Thymus (tissue), 11 donors: ENCODE results near the gene RNU2-1. TPM values are rescaled to one million over a fixed set of nuclear protein-coding genes. Genes with fewer than 3 reads are reported as not detected.

Experiments
- DNase-seq, 9 donors: peaks; one replicate each; pipeline ENCODE4 v3.0.0-alpha.2; 2013; ENCODE audit warnings: low spot score in 9 of 9, low read depth in 6 of 9, missing footprints in 1 of 9
- H3K27ac ChIP-seq, 2 donors: one replicate each; pipeline ENCODE4 v1.5.1; 2013; ENCODE audit warnings: control low read depth in 1 of 2, low read depth in 1 of 2, low read length in 1 of 2, mild to moderate bottlenecking in 1 of 2, moderate library complexity in 1 of 2
- H3K27me3 ChIP-seq, 2 donors: one replicate each; pipeline ENCODE4 v1.5.1; 2013; ENCODE audit warnings: low read length in 1 of 2; ENCODE audit not compliant: control insufficient read depth in 2 of 2, insufficient read depth in 1 of 2
- H3K36me3 ChIP-seq, 2 donors: one replicate each; pipeline ENCODE4 v1.5.1; 2013; ENCODE audit warnings: low read length in 1 of 2, mild to moderate bottlenecking in 1 of 2, moderate library complexity in 1 of 2; ENCODE audit not compliant: control insufficient read depth in 2 of 2, insufficient read depth in 2 of 2
- H3K4me1 ChIP-seq, 2 donors: one replicate each; pipeline ENCODE4 v1.5.1; 2013; ENCODE audit warnings: low read length in 2 of 2; ENCODE audit not compliant: control insufficient read depth in 2 of 2, insufficient read depth in 2 of 2
- H3K4me3 ChIP-seq, 2 donors: one replicate each; pipeline ENCODE4 v1.5.1; 2013; ENCODE audit warnings: low read length in 2 of 2, control low read depth in 1 of 2, mild to moderate bottlenecking in 1 of 2
- H3K9me3 ChIP-seq, 2 donors: one replicate each; pipeline ENCODE4 v1.5.1; 2013; ENCODE audit warnings: low read length in 1 of 2, mild to moderate bottlenecking in 1 of 2; ENCODE audit not compliant: control insufficient read depth in 2 of 2, insufficient read depth in 1 of 2
- WGBS: extraction: QIAGEN DNeasy Blood & Tissue Kit; methylation state at CpG from one replicate; pipeline ENCODE4 v1.1.7; 2013; 5-methylcytosine and 5-hydroxymethylcytosine counted together
- polyA plus RNA-seq: library from polyadenylated mRNA; stranded (reverse); fragments of 200-250 nt; gene quantifications from one replicate; pipeline ENCODE4 v1.2.3, GENCODE V29; 2013
- total RNA-seq: library from RNA; stranded (reverse); fragments of 120-200 nt; gene quantifications from one replicate; pipeline ENCODE4 v1.2.4, GENCODE V29; 2013
- donor health status: healthy.

The RNU2-1 gene
- total and polyA plus RNA-seq, 2 donors: not detected

- peak overlapping the region in 1 of 2 donors; percentile 46 for H3K27ac ChIP-seq
- peak in 2 of 9 donors; percentile 41 to 58 for DNase-seq
- no peak overlapping the region for H3K4me3 ChIP-seq
- H3K36me3 ChIP-seq: peaks cover 10 to 18% of the 10 kb centered on the region in 2 donors
- H3K4me1 ChIP-seq: peaks cover 21 to 27% of the 10 kb centered on the region in 2 donors
- whole genome bisulfite sequencing: 93% methylated on average over 2 of the region's 2 CpGs
- no peaks in the 10 kb centered on the region for H3K27me3 ChIP-seq
- no peaks in the 10 kb centered on the region for H3K9me3 ChIP-seq
Observed at GRCh38 chr17:43217614-43218087, 16.1 kb downstream of the RNU2-1 start.

- no peaks in the 10 kb centered on the region for H3K9me3 ChIP-seq
- H3K27me3 ChIP-seq: no peaks in the 10 kb centered on the region
- H3K27ac ChIP-seq: no peak overlapping the region
- H3K36me3 ChIP-seq: peaks cover 10 to 18% of the 10 kb centered on the region in 2 donors
- no peak for DNase-seq
- 97% methylated on average over 4 of the region's 4 CpGs for WGBS
- no peak overlapping the region for H3K4me3 ChIP-seq
- peaks cover 27 to 34% of the 10 kb centered on the region in 2 donors for H3K4me1 ChIP-seq
Observed at GRCh38 chr17:43216762-43217613, 16.8 kb downstream of the RNU2-1 start.

DNA sequence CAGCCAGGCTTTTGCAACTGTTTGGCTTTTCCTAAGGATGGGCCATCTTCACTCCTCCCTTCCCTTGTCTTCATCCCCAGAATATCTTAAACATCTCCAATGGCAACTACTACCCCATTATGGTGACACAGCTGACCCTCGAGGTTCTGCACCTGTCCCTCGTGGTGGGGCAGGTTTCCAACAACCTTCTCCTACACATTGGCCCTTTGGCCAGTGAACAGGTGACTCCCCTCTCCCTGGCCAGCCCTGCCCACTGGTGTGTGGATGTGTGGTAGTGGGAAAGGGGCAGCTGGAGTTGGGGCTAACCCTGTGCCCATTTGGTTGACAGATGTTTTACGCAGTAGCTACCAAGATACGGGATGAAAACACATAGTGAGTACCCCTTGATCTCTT lies 17.4 kb downstream of the RNU2-1 start:
- Histone ChIP-seq H3K27me3 (no peaks in the 10 kb centered on the region), H3K27ac (no peak overlapping the region), H3K4me1 (peaks cover 27 to 37% of the 10 kb centered on the region in 2 donors), H3K4me3 (no peak overlapping the region), H3K36me3 (peaks cover 10 to 18% of the 10 kb centered on the region in 2 donors), H3K9me3 (no peaks in the 10 kb centered on the region)
- DNase-seq: no peak
- over 99% methylated on average over 4 of the region's 4 CpGs for WGBS

DNA sequence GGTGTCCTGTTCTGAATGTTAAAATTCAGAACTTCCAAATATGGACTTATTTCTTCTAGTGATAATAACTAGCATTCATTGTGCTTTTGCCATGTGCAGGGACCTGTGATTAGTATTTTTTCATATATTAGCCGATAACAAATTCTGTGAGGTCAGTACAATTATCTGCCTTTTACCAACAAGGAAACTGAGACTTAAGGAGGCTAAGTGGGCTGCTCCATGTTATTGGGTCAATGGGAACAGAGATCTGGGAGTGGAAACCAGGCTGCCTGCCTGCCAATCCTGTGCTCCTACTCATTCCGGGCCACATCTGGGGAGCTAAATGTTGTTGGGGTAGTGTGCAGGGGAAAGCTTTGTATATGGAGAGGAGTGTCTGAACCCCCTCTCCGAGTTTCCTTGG lies 18.4 kb downstream of the RNU2-1 start:
- H3K36me3 ChIP-seq: peaks cover 10 to 13% of the 10 kb centered on the region in 2 donors
- H3K4me1 ChIP-seq: peaks cover 31 to 40% of the 10 kb centered on the region in 2 donors
- H3K27me3 ChIP-seq: no peaks in the 10 kb centered on the region
- no peak overlapping the region for H3K4me3 ChIP-seq
- no peak overlapping the region for H3K27ac ChIP-seq
- WGBS: 99% methylated on average over 3 of the region's 3 CpGs
- no peak for DNase-seq
- H3K9me3 ChIP-seq: no peaks in the 10 kb centered on the region

GRCh38 chr17:43213545-43213944 lies 20.2 kb downstream of the RNU2-1 start:
- Histone ChIP-seq H3K27ac (peak overlapping the region in 1 of 2 donors; percentile 30), H3K36me3 (peaks cover 20 to 23% of the 10 kb centered on the region in 2 donors), H3K9me3 (no peaks in the 10 kb centered on the region), H3K27me3 (no peaks in the 10 kb centered on the region), H3K4me3 (no peak overlapping the region), H3K4me1 (peaks cover 31 to 40% of the 10 kb centered on the region in 2 donors)
- 95% methylated on average over 2 of the region's 2 CpGs for WGBS
- no peak for DNase-seq

GRCh38 chr17:43212641-43213490 lies 20.9 kb downstream of the RNU2-1 start:
- peak in 3 of 9 donors; percentile 32 to 56 (median 38) for DNase-seq
- Histone ChIP-seq H3K27me3 (no peaks in the 10 kb centered on the region), H3K36me3 (peaks cover 19 to 26% of the 10 kb centered on the region in 2 donors), H3K4me3 (peak overlapping the region; percentile 57 to 68), H3K9me3 (no peaks in the 10 kb centered on the region), H3K4me1 (peaks cover 28 to 35% of the 10 kb centered on the region in 2 donors), H3K27ac (peak overlapping the region; percentile 34 to 74)
- 25% methylated on average over 7 of the region's 7 CpGs for WGBS

GRCh38 chr17:43211480-43212402 lies 22.0 kb downstream of the RNU2-1 start, which contains the start of gene TMEM106A:
TMEM106A (plus strand) TSS chr17:43211875; CDS start chr17:43213042, 1,167 bp downstream.
- peak within 1 kb of the TSS; percentile 57 to 68 for H3K4me3 ChIP-seq
- peaks cover 21 to 26% of the 10 kb centered on the region in 2 donors for H3K4me1 ChIP-seq
- no peaks in the 10 kb centered on the region for H3K27me3 ChIP-seq
- peak within 1 kb of the TSS; percentile 63 to 74 for H3K27ac ChIP-seq
- DNase-seq: peak in 7 of 9 donors; percentile 61 to 86 (median 70)
- WGBS: under 1% methylated on average over 54 of the region's 54 CpGs
- peaks cover 28 to 35% of the 10 kb centered on the region in 2 donors for H3K36me3 ChIP-seq
- H3K9me3 ChIP-seq: no peaks in the 10 kb centered on the region

DNA sequence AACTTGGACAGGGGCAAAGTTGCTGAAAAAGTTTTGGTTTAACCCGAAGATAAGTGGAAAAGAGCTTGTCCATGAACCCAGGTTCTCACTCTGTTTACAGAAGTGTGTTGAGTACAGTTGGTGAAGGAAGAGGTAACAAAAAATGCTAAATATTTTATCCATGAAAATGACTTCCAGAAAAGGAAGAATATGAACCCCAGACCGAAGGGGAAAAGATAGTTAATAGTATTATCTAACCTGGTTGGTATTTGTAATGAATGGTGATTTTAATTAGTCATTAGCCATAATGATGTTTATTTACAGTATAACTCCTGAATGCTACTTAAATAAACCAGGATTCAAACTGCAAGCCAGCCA lies 22.7 kb downstream of the RNU2-1 start:
- peak overlapping the region; percentile 57 to 68 for H3K4me3 ChIP-seq
- 17% methylated on average over 2 of the region's 2 CpGs for WGBS
- H3K4me1 ChIP-seq: peaks cover 21 to 26% of the 10 kb centered on the region in 2 donors
- H3K27ac ChIP-seq: peak overlapping the region; percentile 21 to 63
- H3K36me3 ChIP-seq: peaks cover 28 to 33% of the 10 kb centered on the region in 2 donors
- DNase-seq: peak in 1 of 9 donors; percentile 16
- no peaks in the 10 kb centered on the region for H3K27me3 ChIP-seq
- H3K9me3 ChIP-seq: no peaks in the 10 kb centered on the region
